Activated naive CD8-positive, alpha-beta T cell treated with anti-CD3 and anti-CD28 coated beads for 36 hours (primary cell): ENCODE data around the gene PEF1. TPM values are rescaled to one million over a fixed set of nuclear protein-coding genes. Genes with fewer than 3 reads are reported as not detected.

Experiments used
- DNase-seq: peaks from one replicate; pipeline ENCODE4 v3.0.0; 2021
- H3K27ac Mint-ChIP-seq: one replicate; pipeline ENCODE4 v1.8.0; 2022; ENCODE audit warnings: mild to moderate bottlenecking, moderate library complexity, mixed read lengths
- H3K27me3 Mint-ChIP-seq: one replicate; pipeline ENCODE4 v1.8.0; 2022; ENCODE audit warnings: mild to moderate bottlenecking, mixed read lengths
- H3K36me3 Mint-ChIP-seq: one replicate; pipeline ENCODE4 v1.8.0; 2021; ENCODE audit warnings: mild to moderate bottlenecking, mixed read lengths
- H3K4me1 Mint-ChIP-seq: one replicate; pipeline ENCODE4 v1.8.0; 2021; ENCODE audit warnings: mixed read lengths
- H3K4me3 Mint-ChIP-seq: one replicate; pipeline ENCODE4 v1.8.0; 2022; ENCODE audit warnings: mild to moderate bottlenecking, moderate library complexity, mixed read lengths
- H3K9me3 Mint-ChIP-seq: one replicate; pipeline ENCODE4 v1.8.0; 2022; ENCODE audit warnings: mixed read lengths
- total RNA-seq, 2 experiments: library from RNA; stranded (reverse); gene quantifications; one replicate each; pipeline ENCODE4 v1.2.3, GENCODE V29; 2021

PEF1 gene
- total RNA-seq = 10 to 100 TPM; 61.4 to 61.6 TPM

GRCh38 chr1:31644560-31645273, at the start of gene PEF1:
TSS of gene PEF1 (minus strand) at chr1:31644876. CDS start at chr1:31644864, 12 bp downstream.
- Mint-ChIP-seq H3K4me1 (peaks cover 16% of the 10 kb centered on the region), H3K9me3 (no peaks in the 10 kb centered on the region), H3K4me3 (peak within 1 kb of the TSS; percentile 91), H3K27ac (peak within 1 kb of the TSS; percentile 99), H3K27me3 (no peaks in the 10 kb centered on the region), H3K36me3 (peaks cover 7% of the 10 kb centered on the region)
- peak; percentile 99 for DNase-seq

GRCh38 chr1:31693231-31693630, 48.6 kb upstream of the PEF1 start:
- DNase-seq = no peak
- no peaks in the 10 kb centered on the region for H3K4me1 Mint-ChIP-seq
- no peaks in the 10 kb centered on the region for H3K36me3 Mint-ChIP-seq
- no peak overlapping the region for H3K27ac Mint-ChIP-seq
- no peak overlapping the region for H3K4me3 Mint-ChIP-seq
- H3K9me3 Mint-ChIP-seq = no peaks in the 10 kb centered on the region
- H3K27me3 Mint-ChIP-seq = no peaks in the 10 kb centered on the region

- Mint-ChIP-seq H3K36me3 (no peaks in the 10 kb centered on the region), H3K4me1 (no peaks in the 10 kb centered on the region), H3K4me3 (no peak overlapping the region), H3K27ac (no peak overlapping the region), H3K27me3 (no peaks in the 10 kb centered on the region), H3K9me3 (no peaks in the 10 kb centered on the region)
- no peak for DNase-seq
Measured at GRCh38 chr1:31691951-31692350, 47.3 kb upstream of the PEF1 start.

GRCh38 chr1:31691446-31691845, 46.8 kb upstream of the PEF1 start:
- no peaks in the 10 kb centered on the region for H3K4me1 Mint-ChIP-seq
- no peaks in the 10 kb centered on the region for H3K9me3 Mint-ChIP-seq
- no peak for DNase-seq
- peaks cover under 1% of the 10 kb centered on the region for H3K27me3 Mint-ChIP-seq
- H3K27ac Mint-ChIP-seq = no peak overlapping the region
- H3K4me3 Mint-ChIP-seq = no peak overlapping the region
- H3K36me3 Mint-ChIP-seq = no peaks in the 10 kb centered on the region

- H3K27me3 Mint-ChIP-seq = peaks cover 6% of the 10 kb centered on the region
- H3K36me3 Mint-ChIP-seq = no peaks in the 10 kb centered on the region
- no peak for DNase-seq
Measured at GRCh38 chr1:31690921-31691320, 46.2 kb upstream of the PEF1 start.

GRCh38 chr1:31689854-31690253, 45.2 kb upstream of the PEF1 start:
- H3K27me3 Mint-ChIP-seq = peaks cover 9% of the 10 kb centered on the region
- H3K36me3 Mint-ChIP-seq = no peaks in the 10 kb centered on the region
- H3K4me3 Mint-ChIP-seq = no peak overlapping the region
- no peak for DNase-seq
- no peak overlapping the region for H3K27ac Mint-ChIP-seq
- no peaks in the 10 kb centered on the region for H3K4me1 Mint-ChIP-seq
- no peaks in the 10 kb centered on the region for H3K9me3 Mint-ChIP-seq

More at GRCh38 chr1:31690921-31691320, 46.2 kb upstream of the PEF1 start:
- Mint-ChIP-seq H3K4me3 (no peak overlapping the region), H3K9me3 (no peaks in the 10 kb centered on the region), H3K27ac (no peak overlapping the region), H3K4me1 (no peaks in the 10 kb centered on the region)

- Mint-ChIP-seq H3K4me1 (no peaks in the 10 kb centered on the region), H3K9me3 (no peaks in the 10 kb centered on the region), H3K36me3 (no peaks in the 10 kb centered on the region), H3K27me3 (peaks cover 12% of the 10 kb centered on the region), H3K27ac (no peak overlapping the region), H3K4me3 (no peak overlapping the region)
- DNase-seq = no peak
Measured at GRCh38 chr1:31689379-31689778, 44.7 kb upstream of the PEF1 start.

- H3K27me3 Mint-ChIP-seq = peaks cover 12% of the 10 kb centered on the region
Measured at GRCh38 chr1:31688233-31688918, 43.7 kb upstream of the PEF1 start.

GRCh38 chr1:31687601-31688000, 42.9 kb upstream of the PEF1 start:
- Mint-ChIP-seq H3K4me3 (no peak overlapping the region), H3K9me3 (no peaks in the 10 kb centered on the region), H3K27ac (no peak overlapping the region), H3K27me3 (peaks cover 12% of the 10 kb centered on the region), H3K4me1 (no peaks in the 10 kb centered on the region), H3K36me3 (no peaks in the 10 kb centered on the region)
- DNase-seq = no peak

More at GRCh38 chr1:31688233-31688918, 43.7 kb upstream of the PEF1 start:
- H3K4me3 Mint-ChIP-seq = no peak overlapping the region
- H3K4me1 Mint-ChIP-seq = no peaks in the 10 kb centered on the region
- H3K36me3 Mint-ChIP-seq = no peaks in the 10 kb centered on the region
- no peaks in the 10 kb centered on the region for H3K9me3 Mint-ChIP-seq
- no peak for DNase-seq
- no peak overlapping the region for H3K27ac Mint-ChIP-seq

GRCh38 chr1:31685795-31686194, 41.1 kb upstream of the PEF1 start:
- DNase-seq = no peak

GRCh38 chr1:31683997-31684396, 39.3 kb upstream of the PEF1 start:
- Mint-ChIP-seq H3K27ac (no peak overlapping the region), H3K27me3 (peaks cover 12% of the 10 kb centered on the region), H3K4me3 (no peak overlapping the region), H3K4me1 (no peaks in the 10 kb centered on the region), H3K36me3 (no peaks in the 10 kb centered on the region), H3K9me3 (no peaks in the 10 kb centered on the region)
- DNase-seq = no peak

More at GRCh38 chr1:31685795-31686194, 41.1 kb upstream of the PEF1 start:
- H3K4me3 Mint-ChIP-seq = no peak overlapping the region
- H3K27me3 Mint-ChIP-seq = peaks cover 12% of the 10 kb centered on the region
- H3K27ac Mint-ChIP-seq = no peak overlapping the region
- H3K4me1 Mint-ChIP-seq = no peaks in the 10 kb centered on the region
- no peaks in the 10 kb centered on the region for H3K36me3 Mint-ChIP-seq
- H3K9me3 Mint-ChIP-seq = no peaks in the 10 kb centered on the region

- no peaks in the 10 kb centered on the region for H3K36me3 Mint-ChIP-seq
- H3K9me3 Mint-ChIP-seq = no peaks in the 10 kb centered on the region
- H3K27ac Mint-ChIP-seq = no peak overlapping the region
- no peaks in the 10 kb centered on the region for H3K4me1 Mint-ChIP-seq
- DNase-seq = no peak
- no peak overlapping the region for H3K4me3 Mint-ChIP-seq
- peaks cover 16% of the 10 kb centered on the region for H3K27me3 Mint-ChIP-seq
Measured at GRCh38 chr1:31681415-31681814, 36.7 kb upstream of the PEF1 start.

GRCh38 chr1:31679676-31680230, 35.1 kb upstream of the PEF1 start:
- Mint-ChIP-seq H3K27ac (no peak overlapping the region), H3K27me3 (peaks cover 6% of the 10 kb centered on the region), H3K4me1 (no peaks in the 10 kb centered on the region), H3K9me3 (no peaks in the 10 kb centered on the region), H3K4me3 (no peak overlapping the region), H3K36me3 (no peaks in the 10 kb centered on the region)
- DNase-seq = no peak

GRCh38 chr1:31679091-31679490, 34.4 kb upstream of the PEF1 start:
- no peak for DNase-seq
- Mint-ChIP-seq H3K9me3 (no peaks in the 10 kb centered on the region), H3K27ac (no peak overlapping the region), H3K4me3 (no peak overlapping the region), H3K36me3 (no peaks in the 10 kb centered on the region), H3K27me3 (peaks cover 5% of the 10 kb centered on the region), H3K4me1 (no peaks in the 10 kb centered on the region)

- H3K4me3 Mint-ChIP-seq = no peak overlapping the region
- H3K4me1 Mint-ChIP-seq = no peaks in the 10 kb centered on the region
- peaks cover 5% of the 10 kb centered on the region for H3K27me3 Mint-ChIP-seq
- no peak for DNase-seq
- no peaks in the 10 kb centered on the region for H3K36me3 Mint-ChIP-seq
- H3K9me3 Mint-ChIP-seq = no peaks in the 10 kb centered on the region
- no peak overlapping the region for H3K27ac Mint-ChIP-seq
Measured at GRCh38 chr1:31678681-31679080, 34.0 kb upstream of the PEF1 start.
